HL-60 (cell line): ENCODE measurements around the gene SCAP.

Source experiments
- DNase-seq, 2 experiments: peaks; one replicate each; pipeline ENCODE4 v3.0.0-alpha.2; 2010 to 2020; ENCODE audit warnings: low read depth in 1 of 2, low spot score in 1 of 2
- H3K27ac ChIP-seq: fragments of 250-450 bp; sonication (Bioruptor Pico); replicated peaks from 2 replicates; pipeline ENCODE4 v1.5.1; 2020; ENCODE audit warnings: mild to moderate bottlenecking, moderate library complexity
- H3K27me3 ChIP-seq: fragments of 250-450 bp; sonication (Bioruptor Pico); 2 replicates; pipeline ENCODE4 v1.5.1; 2021; ENCODE audit warnings: mild to moderate bottlenecking, moderate library complexity; ENCODE audit not compliant: insufficient read depth, poor library complexity, severe bottlenecking
- H3K4me3 ChIP-seq: replicated peaks from 2 replicates; pipeline ENCODE4 v1.5.1; 2011; ENCODE audit warnings: mild to moderate bottlenecking, control low read depth, low read length; ENCODE audit not compliant: insufficient read depth
- GABPA ChIP-seq: IDR thresholded peaks from 2 replicates; pipeline ENCODE4 v1.6.1; 2012; ENCODE audit warnings: low read depth
- POLR2AphosphoS5 ChIP-seq: IDR thresholded peaks from 2 replicates; pipeline ENCODE4 v1.6.1; 2012; ENCODE audit warnings: low read depth
- SPI1 ChIP-seq: IDR thresholded peaks from 2 replicates; pipeline ENCODE4 v1.6.1; 2012; ENCODE audit warnings: low read depth, mild to moderate bottlenecking, borderline replicate concordance
- TF ChIP-seq, protein P1 (sequence below): IDR thresholded peaks from one replicate; pipeline ENCODE4 v1.5.1; 2011; ENCODE audit warnings: low read length, control low read depth, inconsistent platforms; ENCODE audit not compliant: insufficient read depth
- TF ChIP-seq, protein P2 (sequence below): IDR thresholded peaks from 2 replicates; pipeline ENCODE4 v1.6.1; 2012; ENCODE audit warnings: low read depth; ENCODE audit not compliant: insufficient replicate concordance

SCAP gene

DNA sequence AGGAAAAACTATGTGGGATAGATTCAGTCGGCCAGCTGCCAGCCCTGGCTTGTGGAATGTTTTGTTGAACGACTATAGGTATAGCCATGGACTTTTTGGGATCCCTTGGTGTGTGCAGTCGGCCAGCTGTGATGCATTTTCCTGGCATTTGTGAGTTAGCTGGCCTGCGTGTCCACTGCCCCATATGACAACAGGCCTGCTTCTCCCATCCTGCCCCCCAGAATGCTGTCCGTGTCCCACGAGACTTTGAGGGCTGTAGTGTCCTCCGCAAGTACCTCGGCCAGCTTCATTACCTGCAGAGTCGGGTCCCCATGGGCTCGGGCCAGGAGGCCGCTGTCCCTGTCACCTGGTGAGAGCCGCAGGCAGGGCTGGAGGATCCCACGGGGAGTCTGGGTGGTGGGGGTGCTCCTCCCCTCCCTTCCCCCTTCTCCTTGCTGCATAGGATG, 71.3 kb downstream of the SCAP start:
- no peak overlapping the region for H3K4me3 ChIP-seq
- H3K27ac ChIP-seq: no peak overlapping the region
- no peak for TF ChIP-seq GABPA
- TF ChIP-seq, protein P1, sequence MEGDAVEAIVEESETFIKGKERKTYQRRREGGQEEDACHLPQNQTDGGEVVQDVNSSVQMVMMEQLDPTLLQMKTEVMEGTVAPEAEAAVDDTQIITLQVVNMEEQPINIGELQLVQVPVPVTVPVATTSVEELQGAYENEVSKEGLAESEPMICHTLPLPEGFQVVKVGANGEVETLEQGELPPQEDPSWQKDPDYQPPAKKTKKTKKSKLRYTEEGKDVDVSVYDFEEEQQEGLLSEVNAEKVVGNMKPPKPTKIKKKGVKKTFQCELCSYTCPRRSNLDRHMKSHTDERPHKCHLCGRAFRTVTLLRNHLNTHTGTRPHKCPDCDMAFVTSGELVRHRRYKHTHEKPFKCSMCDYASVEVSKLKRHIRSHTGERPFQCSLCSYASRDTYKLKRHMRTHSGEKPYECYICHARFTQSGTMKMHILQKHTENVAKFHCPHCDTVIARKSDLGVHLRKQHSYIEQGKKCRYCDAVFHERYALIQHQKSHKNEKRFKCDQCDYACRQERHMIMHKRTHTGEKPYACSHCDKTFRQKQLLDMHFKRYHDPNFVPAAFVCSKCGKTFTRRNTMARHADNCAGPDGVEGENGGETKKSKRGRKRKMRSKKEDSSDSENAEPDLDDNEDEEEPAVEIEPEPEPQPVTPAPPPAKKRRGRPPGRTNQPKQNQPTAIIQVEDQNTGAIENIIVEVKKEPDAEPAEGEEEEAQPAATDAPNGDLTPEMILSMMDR: no peak
- TF ChIP-seq, protein P2, sequence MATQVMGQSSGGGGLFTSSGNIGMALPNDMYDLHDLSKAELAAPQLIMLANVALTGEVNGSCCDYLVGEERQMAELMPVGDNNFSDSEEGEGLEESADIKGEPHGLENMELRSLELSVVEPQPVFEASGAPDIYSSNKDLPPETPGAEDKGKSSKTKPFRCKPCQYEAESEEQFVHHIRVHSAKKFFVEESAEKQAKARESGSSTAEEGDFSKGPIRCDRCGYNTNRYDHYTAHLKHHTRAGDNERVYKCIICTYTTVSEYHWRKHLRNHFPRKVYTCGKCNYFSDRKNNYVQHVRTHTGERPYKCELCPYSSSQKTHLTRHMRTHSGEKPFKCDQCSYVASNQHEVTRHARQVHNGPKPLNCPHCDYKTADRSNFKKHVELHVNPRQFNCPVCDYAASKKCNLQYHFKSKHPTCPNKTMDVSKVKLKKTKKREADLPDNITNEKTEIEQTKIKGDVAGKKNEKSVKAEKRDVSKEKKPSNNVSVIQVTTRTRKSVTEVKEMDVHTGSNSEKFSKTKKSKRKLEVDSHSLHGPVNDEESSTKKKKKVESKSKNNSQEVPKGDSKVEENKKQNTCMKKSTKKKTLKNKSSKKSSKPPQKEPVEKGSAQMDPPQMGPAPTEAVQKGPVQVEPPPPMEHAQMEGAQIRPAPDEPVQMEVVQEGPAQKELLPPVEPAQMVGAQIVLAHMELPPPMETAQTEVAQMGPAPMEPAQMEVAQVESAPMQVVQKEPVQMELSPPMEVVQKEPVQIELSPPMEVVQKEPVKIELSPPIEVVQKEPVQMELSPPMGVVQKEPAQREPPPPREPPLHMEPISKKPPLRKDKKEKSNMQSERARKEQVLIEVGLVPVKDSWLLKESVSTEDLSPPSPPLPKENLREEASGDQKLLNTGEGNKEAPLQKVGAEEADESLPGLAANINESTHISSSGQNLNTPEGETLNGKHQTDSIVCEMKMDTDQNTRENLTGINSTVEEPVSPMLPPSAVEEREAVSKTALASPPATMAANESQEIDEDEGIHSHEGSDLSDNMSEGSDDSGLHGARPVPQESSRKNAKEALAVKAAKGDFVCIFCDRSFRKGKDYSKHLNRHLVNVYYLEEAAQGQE: no peak
- no peak for TF ChIP-seq SPI1
- TF ChIP-seq POLR2AphosphoS5: no peak
- DNase-seq: no peak
- no peaks in the 10 kb centered on the region for H3K27me3 ChIP-seq

DNA sequence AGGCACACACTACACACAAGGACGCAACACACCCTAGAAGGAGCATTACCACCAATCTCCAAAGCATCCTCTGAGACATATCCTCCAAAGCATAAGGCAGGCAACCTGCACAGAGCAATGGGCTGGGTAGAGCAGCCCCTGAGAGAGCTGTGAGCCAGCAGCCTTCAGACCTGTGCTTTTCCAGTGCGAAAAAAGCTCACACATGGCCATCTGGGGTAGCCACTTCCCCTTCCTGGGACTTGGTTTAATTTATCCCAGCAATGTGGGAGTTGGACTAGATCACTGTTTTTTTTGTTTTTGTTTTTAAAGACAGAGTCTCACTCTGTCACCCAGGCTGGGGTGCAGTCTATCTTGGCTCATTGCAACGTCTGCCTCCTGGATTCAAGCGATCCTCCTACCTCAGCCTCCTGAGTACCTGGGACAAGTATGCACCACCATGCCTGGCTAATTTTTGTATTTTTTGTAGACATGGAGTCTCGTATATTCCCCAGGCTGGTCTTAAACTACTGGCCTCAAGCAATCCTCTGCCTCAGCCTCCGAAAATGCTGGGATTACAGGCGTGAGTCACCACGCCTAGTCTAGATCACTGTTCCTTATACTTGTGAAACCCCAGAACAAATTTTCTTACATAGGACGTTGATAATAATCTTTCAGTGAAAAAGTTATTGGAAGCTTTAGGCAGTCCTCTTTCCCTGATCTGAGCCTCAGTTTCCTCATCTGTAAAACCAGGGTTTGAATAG, 76.0 kb downstream of the SCAP start:
- Histone ChIP-seq H3K4me3 (no peak overlapping the region), H3K27me3 (no peaks in the 10 kb centered on the region), H3K27ac (no peak overlapping the region)
- TF ChIP-seq, protein P1: no peak
- TF ChIP-seq GABPA: no peak
- TF ChIP-seq, protein P2: no peak
- peak; percentile 87 for TF ChIP-seq SPI1
- no peak for TF ChIP-seq POLR2AphosphoS5
- peak in 1 of 2 experiments; percentile 41 for DNase-seq

DNA sequence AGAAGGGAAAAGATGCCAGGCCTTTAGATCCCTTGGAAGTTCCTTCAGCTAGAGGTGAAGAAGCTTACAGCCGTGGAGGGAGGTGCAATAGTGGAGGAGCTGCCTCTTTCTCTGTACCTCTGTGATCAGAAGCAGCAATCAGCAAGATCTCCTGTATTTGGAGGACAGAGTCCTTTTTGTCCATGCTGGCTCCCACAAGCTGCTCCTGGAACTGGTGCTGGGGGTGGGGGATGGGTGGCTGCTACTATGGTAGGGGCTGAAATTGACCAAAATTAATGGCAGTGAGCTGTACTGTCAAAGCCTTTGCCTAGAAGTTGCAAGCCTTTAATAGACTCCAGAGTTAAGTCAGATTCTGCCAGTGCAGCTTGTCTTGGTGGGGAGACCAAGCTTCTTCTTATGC, 76.7 kb downstream of the SCAP start:
- no peak for DNase-seq
- Histone ChIP-seq H3K4me3 (no peak overlapping the region), H3K27me3 (no peaks in the 10 kb centered on the region), H3K27ac (no peak overlapping the region)
- TF ChIP-seq, protein P1: no peak
- TF ChIP-seq, protein P2: no peak
- TF ChIP-seq POLR2AphosphoS5 (no peak), SPI1 (no peak), GABPA (no peak)
